ENCODE results near the gene SRR. TPM values are rescaled to one million over a fixed set of nuclear protein-coding genes. Genes with fewer than 3 reads are reported as not detected.

Gene SRR
- total and polyA plus RNA-seq, 10 of the 15 experiments (the other 5 are each of a cell fraction or from before 2014, with no cell fraction given): 11.7 to 33.9 (median 20.2) TPM

DNA sequence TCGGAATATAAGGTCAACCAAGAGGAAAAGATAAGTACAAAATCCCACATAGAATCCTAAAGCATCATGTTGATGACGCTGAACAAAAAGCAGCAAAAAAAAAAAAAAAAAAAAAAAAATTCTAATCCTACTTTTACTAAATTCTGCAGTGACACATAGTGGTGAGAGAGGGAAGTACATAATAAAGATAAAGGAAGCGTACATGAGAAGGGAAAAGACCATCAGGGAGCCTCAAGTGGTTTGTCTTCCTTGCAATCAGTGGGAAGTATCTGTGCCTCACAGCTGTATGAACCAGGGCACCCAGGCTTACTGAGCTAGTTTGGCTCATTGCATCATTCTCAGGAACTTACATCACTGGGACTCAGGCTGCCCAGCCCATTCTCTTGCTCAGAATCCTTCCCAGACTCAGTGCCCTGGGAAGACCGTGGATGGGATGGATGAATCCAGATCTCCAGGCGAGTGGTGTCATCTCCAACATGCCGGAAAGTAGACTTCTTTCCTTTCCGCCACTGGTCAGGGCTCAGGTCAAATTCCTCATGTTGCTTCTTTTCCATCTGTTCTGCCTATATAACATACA, 21.4 kb upstream of the SRR start:
- H2AFZ ChIP-seq (ENCODE audit: control insufficient read depth, low read depth, low read length): no peak overlapping the region
- in situ Hi-C loops (cut with MboI): no loop called here
- H3K36me3 ChIP-seq (ENCODE audit: control insufficient read depth in 2 of 2, insufficient read depth in 2 of 2, low read length in 1 of 2): peaks cover 14 to 39% of the 10 kb centered on the region in 2 experiments
- H3K4me2 ChIP-seq (ENCODE audit: control insufficient read depth, insufficient read depth): no peak overlapping the region
- H3K9ac ChIP-seq (ENCODE audit: control insufficient read depth, insufficient read depth, low read length): no peak overlapping the region
- DNase-seq (ENCODE audit: low read depth, low spot score) (no peak), ATAC-seq (peak; percentile 50; the same call in 2 of the 3 replicates), FAIRE-seq (peak; percentile 92)
- no peaks in the 10 kb centered on the region for H3K79me2 ChIP-seq (ENCODE audit: control insufficient read depth, insufficient read depth, low read length)
- H4K20me1 ChIP-seq (ENCODE audit: control insufficient read depth, insufficient read depth): no peaks in the 10 kb centered on the region
- no peaks in the 10 kb centered on the region for H3K27me3 ChIP-seq (replicated peaks in 1 of 2; ENCODE audit: control insufficient read depth in 2 of 2, insufficient read depth in 2 of 2, low read length in 1 of 2)
- intact Hi-C loops (cut with micrococcal nuclease; ENCODE audit: unreplicated experiment): loop anchor here (2.0 kb wide), 1 partner anchor 38 kb away; no protein-coding TSS in a partner anchor
- ChIA-PET SMC1A (ENCODE audit: uncharacterized antibody, unreplicated experiment) (interaction anchor here (0.7 to 7.2 kb wide), 22 partner anchors 10 to 561 kb away, joined by 3 to 74 read pairs (median 5); partner anchors contain the start of gene HIC1), POLR2A (interaction anchor here (0.5 to 1.2 kb wide), 4 partner anchors 14 to 224 kb away, joined by 3 read pairs; no protein-coding TSS in a partner anchor), CTCF (interaction anchor here (0.7 to 10.0 kb wide), 29 partner anchors 12 to 613 kb away, joined by 3 to 109 read pairs (median 5); partner anchors contain the start of gene HIC1), RAD21 (ENCODE audit: unreplicated experiment) (interaction anchor here (0.7 to 5.2 kb wide), 17 partner anchors 21 to 727 kb away, joined by 3 to 63 read pairs (median 4); partner anchors contain the start of genes HIC1, SMG6 and SRR)
- no peak overlapping the region for H3K4me3 ChIP-seq
- no TSS peak for BruUV-seq (replicated peaks)
- peak overlapping the region; percentile 37 for H3K27ac ChIP-seq (ENCODE audit: control insufficient read depth, insufficient read depth)
- H3K9me3 ChIP-seq (replicated peaks; ENCODE audit: control insufficient read depth, insufficient read depth, low read length): no peaks in the 10 kb centered on the region
- 0 out of 2 replicates have a peak, but pooled peaks cover 3% of the 10 kb centered on the region for H3K4me1 ChIP-seq (ENCODE audit: control insufficient read depth, insufficient read depth, low read length)
- WGBS (ENCODE audit: insufficient coverage, insufficient replicate concordance, low lambda C conversion rate, missing lambda C conversion rate): 41% methylated on average over 7 of the region's 7 CpGs
- TF ChIP-seq EGR1 (IDR thresholded peaks at IDR 0.05; ENCODE audit: borderline replicate concordance in 1 of 2, low read depth in 2 of 2, low read length in 2 of 2) (no peak), SMC3 (IDR thresholded peaks at IDR 0.05; ENCODE audit: borderline replicate concordance, low read length) (peak; percentile 80; the same call in 1 of the 2 replicates), ATF7 (IDR thresholded peaks at IDR 0.05; ENCODE audit: low read depth) (peak; percentile 44; the same call in 1 of the 2 replicates), IKZF2 (IDR thresholded peaks at IDR 0.05) (peak; percentile 9 to 26; a peak in 1 of 4 replicates), RAD21 (IDR thresholded peaks at IDR 0.05; ENCODE audit: insufficient read depth, low read depth, low read length) (peak; percentile 73), KDM1A (IDR thresholded peaks at IDR 0.05; ENCODE audit: borderline replicate concordance) (no peak), POLR2AphosphoS2 (IDR thresholded peaks at IDR 0.05; ENCODE audit: low read depth, low read length) (no peak), ZNF384 (IDR thresholded peaks at IDR 0.05; ENCODE audit: borderline replicate concordance, low read depth, low read length) (peak; percentile 99), NFIC (IDR thresholded peaks at IDR 0.05; ENCODE audit: low read depth, low read length) (no peak)
- TF ChIP-seq, protein P1, sequence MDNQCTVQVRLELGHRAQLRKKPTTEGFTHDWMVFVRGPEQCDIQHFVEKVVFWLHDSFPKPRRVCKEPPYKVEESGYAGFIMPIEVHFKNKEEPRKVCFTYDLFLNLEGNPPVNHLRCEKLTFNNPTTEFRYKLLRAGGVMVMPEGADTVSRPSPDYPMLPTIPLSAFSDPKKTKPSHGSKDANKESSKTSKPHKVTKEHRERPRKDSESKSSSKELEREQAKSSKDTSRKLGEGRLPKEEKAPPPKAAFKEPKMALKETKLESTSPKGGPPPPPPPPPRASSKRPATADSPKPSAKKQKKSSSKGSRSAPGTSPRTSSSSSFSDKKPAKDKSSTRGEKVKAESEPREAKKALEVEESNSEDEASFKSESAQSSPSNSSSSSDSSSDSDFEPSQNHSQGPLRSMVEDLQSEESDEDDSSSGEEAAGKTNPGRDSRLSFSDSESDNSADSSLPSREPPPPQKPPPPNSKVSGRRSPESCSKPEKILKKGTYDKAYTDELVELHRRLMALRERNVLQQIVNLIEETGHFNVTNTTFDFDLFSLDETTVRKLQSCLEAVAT (IDR thresholded peaks at IDR 0.05): 0 out of 2 replicates have a peak, but pooled peaks have one; percentile 46
- TF ChIP-seq, protein P2, sequence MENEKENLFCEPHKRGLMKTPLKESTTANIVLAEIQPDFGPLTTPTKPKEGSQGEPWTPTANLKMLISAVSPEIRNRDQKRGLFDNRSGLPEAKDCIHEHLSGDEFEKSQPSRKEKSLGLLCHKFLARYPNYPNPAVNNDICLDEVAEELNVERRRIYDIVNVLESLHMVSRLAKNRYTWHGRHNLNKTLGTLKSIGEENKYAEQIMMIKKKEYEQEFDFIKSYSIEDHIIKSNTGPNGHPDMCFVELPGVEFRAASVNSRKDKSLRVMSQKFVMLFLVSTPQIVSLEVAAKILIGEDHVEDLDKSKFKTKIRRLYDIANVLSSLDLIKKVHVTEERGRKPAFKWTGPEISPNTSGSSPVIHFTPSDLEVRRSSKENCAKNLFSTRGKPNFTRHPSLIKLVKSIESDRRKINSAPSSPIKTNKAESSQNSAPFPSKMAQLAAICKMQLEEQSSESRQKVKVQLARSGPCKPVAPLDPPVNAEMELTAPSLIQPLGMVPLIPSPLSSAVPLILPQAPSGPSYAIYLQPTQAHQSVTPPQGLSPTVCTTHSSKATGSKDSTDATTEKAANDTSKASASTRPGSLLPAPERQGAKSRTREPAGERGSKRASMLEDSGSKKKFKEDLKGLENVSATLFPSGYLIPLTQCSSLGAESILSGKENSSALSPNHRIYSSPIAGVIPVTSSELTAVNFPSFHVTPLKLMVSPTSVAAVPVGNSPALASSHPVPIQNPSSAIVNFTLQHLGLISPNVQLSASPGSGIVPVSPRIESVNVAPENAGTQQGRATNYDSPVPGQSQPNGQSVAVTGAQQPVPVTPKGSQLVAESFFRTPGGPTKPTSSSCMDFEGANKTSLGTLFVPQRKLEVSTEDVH (IDR thresholded peaks at IDR 0.05; ENCODE audit: low read depth, partially characterized antibody): peak; percentile 70
- TF ChIP-seq, protein P3, sequence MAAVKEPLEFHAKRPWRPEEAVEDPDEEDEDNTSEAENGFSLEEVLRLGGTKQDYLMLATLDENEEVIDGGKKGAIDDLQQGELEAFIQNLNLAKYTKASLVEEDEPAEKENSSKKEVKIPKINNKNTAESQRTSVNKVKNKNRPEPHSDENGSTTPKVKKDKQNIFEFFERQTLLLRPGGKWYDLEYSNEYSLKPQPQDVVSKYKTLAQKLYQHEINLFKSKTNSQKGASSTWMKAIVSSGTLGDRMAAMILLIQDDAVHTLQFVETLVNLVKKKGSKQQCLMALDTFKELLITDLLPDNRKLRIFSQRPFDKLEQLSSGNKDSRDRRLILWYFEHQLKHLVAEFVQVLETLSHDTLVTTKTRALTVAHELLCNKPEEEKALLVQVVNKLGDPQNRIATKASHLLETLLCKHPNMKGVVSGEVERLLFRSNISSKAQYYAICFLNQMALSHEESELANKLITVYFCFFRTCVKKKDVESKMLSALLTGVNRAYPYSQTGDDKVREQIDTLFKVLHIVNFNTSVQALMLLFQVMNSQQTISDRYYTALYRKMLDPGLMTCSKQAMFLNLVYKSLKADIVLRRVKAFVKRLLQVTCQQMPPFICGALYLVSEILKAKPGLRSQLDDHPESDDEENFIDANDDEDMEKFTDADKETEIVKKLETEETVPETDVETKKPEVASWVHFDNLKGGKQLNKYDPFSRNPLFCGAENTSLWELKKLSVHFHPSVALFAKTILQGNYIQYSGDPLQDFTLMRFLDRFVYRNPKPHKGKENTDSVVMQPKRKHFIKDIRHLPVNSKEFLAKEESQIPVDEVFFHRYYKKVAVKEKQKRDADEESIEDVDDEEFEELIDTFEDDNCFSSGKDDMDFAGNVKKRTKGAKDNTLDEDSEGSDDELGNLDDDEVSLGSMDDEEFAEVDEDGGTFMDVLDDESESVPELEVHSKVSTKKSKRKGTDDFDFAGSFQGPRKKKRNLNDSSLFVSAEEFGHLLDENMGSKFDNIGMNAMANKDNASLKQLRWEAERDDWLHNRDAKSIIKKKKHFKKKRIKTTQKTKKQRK (IDR thresholded peaks at IDR 0.05; ENCODE audit: low read depth, low read length): no peak
